ENCODE data around the gene MYL4.

MYL4 gene

GRCh38 chr17:47270946-47271705 is 62.0 kb downstream of the MYL4 start:
- H3K36me3 ChIP-seq (ENCODE audit: insufficient read depth, low read length): no peaks in the 10 kb centered on the region
- H3K4me1 ChIP-seq (ENCODE audit: insufficient read depth, low read length): peaks cover 19% of the 10 kb centered on the region
- no peak overlapping the region for H3K9ac ChIP-seq (ENCODE audit: low read depth, low read length)
- no peaks in the 10 kb centered on the region for H3K9me3 ChIP-seq (ENCODE audit: control insufficient read depth, insufficient read depth, low read length)

- Histone ChIP-seq H3K9ac (ENCODE audit: low read depth, low read length) (no peak overlapping the region), H3K4me1 (ENCODE audit: insufficient read depth, low read length) (peaks cover 22% of the 10 kb centered on the region)
These were observed 63.3 kb downstream of the MYL4 start for GRCh38 chr17:47272491-47272890.

GRCh38 chr17:47273245-47273644 is 64.1 kb downstream of the MYL4 start:
- no peaks in the 10 kb centered on the region for H3K36me3 ChIP-seq (ENCODE audit: insufficient read depth, low read length)
- H3K4me1 ChIP-seq (ENCODE audit: insufficient read depth, low read length): peaks cover 22% of the 10 kb centered on the region
- H3K9me3 ChIP-seq (ENCODE audit: control insufficient read depth, insufficient read depth, low read length): no peaks in the 10 kb centered on the region
- no peak overlapping the region for H3K9ac ChIP-seq (ENCODE audit: low read depth, low read length)

More at GRCh38 chr17:47272491-47272890, 63.3 kb downstream of the MYL4 start:
- Histone ChIP-seq H3K36me3 (ENCODE audit: insufficient read depth, low read length) (no peaks in the 10 kb centered on the region), H3K9me3 (ENCODE audit: control insufficient read depth, insufficient read depth, low read length) (no peaks in the 10 kb centered on the region)

Data from ES-I3 (cell line).